Heart left ventricle (tissue), 13 donors: Measurements from ENCODE around the gene AGXT.

Experiments used
- POLR2A ChIP-seq, 2 donors: fragments of 450-650 bp; IDR thresholded peaks; one replicate each; pipeline ENCODE4 v1.6.1; 2017; ENCODE audit warnings: antibody characterized with exemption in 2 of 2, mild to moderate bottlenecking in 2 of 2, moderate library complexity in 2 of 2
- TF ChIP-seq, protein P1 (sequence below), 12 donors: fragments of 200-600 bp; sonication (generic) in 4 of 12; IDR thresholded peaks; one replicate each; pipeline versions ENCODE4 v1.5.0 to v1.8.0; 2018 to 2022; ENCODE audit warnings: antibody characterized with exemption in 12 of 12, mild to moderate bottlenecking in 5 of 12
- donor health status: ischemic (EF 13 %, LVEDD 7.1; RV severe dilation, severe dysfunction).
- donor health status: DM: no; HTN: yes; CAD: no.
- donor health status: DM: no; HTN: no; CAD: no.
- donor health status: ischemic (EF 25% LVEDD 6.9; RV normal size, moderate dysfunction).
- donor health status: ischemic (EF 25% LVEDD 5.7; RV mildly dilated, moderate dysfunction).
- donor health status: ischemic (EF 35%, LVEDD 5.7; RV mildly dilated, moderate dysfunction).
- donor health status: nonischemic (EF 11% LVEDD 7.7; RV severe dilation, severe dysfunction).
- donor health status: DM: yes; HTN: yes; CAD: no.
- donor health status: PGD.
- donor health status: ischemic (EF 29% LVEDD 5.4; RV normal size, mild dysfunction).
- donor health status: nonischemic (EF 23%, LVEDD 6.1; RV moderate dilation, normal function).

GRCh38 chr2:240869109-240869955 lies 708 bp downstream of the AGXT start:
- TF ChIP-seq POLR2A (IDR thresholded peaks at IDR 0.05), result no peak
- TF ChIP-seq, protein P1, sequence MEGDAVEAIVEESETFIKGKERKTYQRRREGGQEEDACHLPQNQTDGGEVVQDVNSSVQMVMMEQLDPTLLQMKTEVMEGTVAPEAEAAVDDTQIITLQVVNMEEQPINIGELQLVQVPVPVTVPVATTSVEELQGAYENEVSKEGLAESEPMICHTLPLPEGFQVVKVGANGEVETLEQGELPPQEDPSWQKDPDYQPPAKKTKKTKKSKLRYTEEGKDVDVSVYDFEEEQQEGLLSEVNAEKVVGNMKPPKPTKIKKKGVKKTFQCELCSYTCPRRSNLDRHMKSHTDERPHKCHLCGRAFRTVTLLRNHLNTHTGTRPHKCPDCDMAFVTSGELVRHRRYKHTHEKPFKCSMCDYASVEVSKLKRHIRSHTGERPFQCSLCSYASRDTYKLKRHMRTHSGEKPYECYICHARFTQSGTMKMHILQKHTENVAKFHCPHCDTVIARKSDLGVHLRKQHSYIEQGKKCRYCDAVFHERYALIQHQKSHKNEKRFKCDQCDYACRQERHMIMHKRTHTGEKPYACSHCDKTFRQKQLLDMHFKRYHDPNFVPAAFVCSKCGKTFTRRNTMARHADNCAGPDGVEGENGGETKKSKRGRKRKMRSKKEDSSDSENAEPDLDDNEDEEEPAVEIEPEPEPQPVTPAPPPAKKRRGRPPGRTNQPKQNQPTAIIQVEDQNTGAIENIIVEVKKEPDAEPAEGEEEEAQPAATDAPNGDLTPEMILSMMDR (IDR thresholded peaks at IDR 0.05), result no peak
